ENCODE measurements around the gene NRDE2.

DNA sequence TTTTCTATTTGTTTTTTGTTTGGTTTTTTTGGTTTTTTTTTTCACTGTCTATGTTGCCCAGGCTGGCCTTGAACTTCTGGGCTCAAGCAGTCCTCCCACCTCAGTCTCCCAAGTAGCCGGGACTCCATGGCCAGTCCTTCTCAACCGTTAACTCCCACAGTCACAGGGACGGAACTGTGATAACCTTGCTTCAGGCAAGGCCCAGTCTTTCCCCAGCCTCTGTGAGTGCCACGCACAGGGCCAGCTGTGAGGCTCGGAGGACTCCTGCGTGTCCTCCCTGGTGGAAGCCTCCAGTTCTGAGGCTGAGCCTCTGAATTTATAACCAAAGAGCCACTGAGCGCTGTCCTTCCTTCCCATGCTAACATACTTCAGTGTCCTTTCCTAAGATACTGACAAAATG, 51.6 kb downstream of the NRDE2 start:
- no peak for TF ChIP-seq CTCF (IDR thresholded peaks at IDR 0.05; ENCODE audit: poor library complexity, severe bottlenecking)
- TF ChIP-seq EZH2 (IDR thresholded peaks at IDR 0.05; ENCODE audit: borderline replicate concordance, insufficient read depth, low read length, poor library complexity, severe bottlenecking): no peak
- TF ChIP-seq MXI1 (conservative IDR thresholded peaks at IDR 0.05; ENCODE audit: poor library complexity, severe bottlenecking): no peak
- no peak for TF ChIP-seq RAD21 (conservative IDR thresholded peaks at IDR 0.05)
- TF ChIP-seq POLR2AphosphoS5 (IDR thresholded peaks at IDR 0.05): no peak

Data from neural cell (in vitro differentiated cells).